Psoas muscle (tissue), 8 donors: ENCODE data around the gene GNB4. TPM values are rescaled to one million over a fixed set of nuclear protein-coding genes. Genes with fewer than 3 reads are reported as not detected.

Experiments
- ATAC-seq, 4 donors: fragments of 200-7000 bp; cut with Tn5 transposase; one replicate each; pipeline ENCODE4 v1.9.1; 2020; ENCODE audit warnings: moderate library complexity in 3 of 4, mild to moderate bottlenecking in 2 of 4
- DNase-seq, 2 donors: peaks; one replicate each; pipeline ENCODE4 v3.0.0-alpha.2; 2020
- H3K27ac ChIP-seq: fragments of 200-600 bp; one replicate; pipeline ENCODE4 v1.8.0; 2022
- H3K27me3 ChIP-seq, 3 donors: fragments of 200-600 bp in 1 of 3; one replicate each; pipeline versions ENCODE4 v1.6.1 to v1.8.0; 2013 to 2022; ENCODE audit warnings: low read length in 2 of 3, mild to moderate bottlenecking in 2 of 3, moderate library complexity in 1 of 3; ENCODE audit not compliant: insufficient read depth in 3 of 3
- H3K36me3 ChIP-seq, 2 donors: fragments of 200-600 bp in 1 of 2; one replicate each; pipeline versions ENCODE4 v1.6.1 to v1.8.0; 2013 to 2022; ENCODE audit warnings: low read depth in 1 of 2, mild to moderate bottlenecking in 1 of 2, moderate library complexity in 1 of 2; ENCODE audit not compliant: insufficient read depth in 1 of 2
- H3K4me1 ChIP-seq: fragments of 200-600 bp; one replicate; pipeline ENCODE4 v1.8.0; 2022
- H3K4me3 ChIP-seq: fragments of 200-600 bp; one replicate; pipeline ENCODE4 v1.8.0; 2022; ENCODE audit warnings: mild to moderate bottlenecking
- H3K9me3 ChIP-seq: fragments of 200-600 bp; one replicate; pipeline ENCODE4 v1.8.0; 2022
- CTCF ChIP-seq: fragments of 200-600 bp; IDR thresholded peaks from one replicate; pipeline ENCODE4 v1.8.0; 2022; ENCODE audit warnings: antibody characterized with exemption
- WGBS, 3 donors: extraction: QIAGEN DNeasy Blood & Tissue Kit; methylation state at CpG; one replicate each; pipeline versions ENCODE4 v1.1.6 to v1.1.7; 2013; 5-methylcytosine and 5-hydroxymethylcytosine counted together
- intact Hi-C, 2 donors: fragments of 100-400 bp; cut with DNase I; formaldehyde crosslinking; loops; one replicate each; pipeline versions ENCODE4 v1.11.0 to v1.14.2; 2022
- polyA plus RNA-seq, 3 donors: library from polyadenylated mRNA; stranded (reverse); fragments of 200-250 nt; gene quantifications; one replicate each; pipeline ENCODE4 v1.2.3, GENCODE V29; 2013
- total RNA-seq, 4 donors: library from RNA; stranded (reverse); fragmentation: NEBNext Ultra II Directional in 2 of 4; extraction: Animal tissue kit (Norgen Biotek cat#: 25700) in 2 of 4; gene quantifications; one replicate each; pipeline versions ENCODE4 v1.2.1 to v1.2.4, GENCODE V29; 2021 to 2023
- donor health status: healthy with polysubstance abuse.
- donor health status: DM: no; HTN: no; CAD: no; lungs with moderate emphysema.
- donor health status: Bipolar disorder and iron deficiency.
- donor health status: healthy.
- donor health status: DM: yes; HTN: yes; CAD: no.
- donor health status: DM: no; HTN: no; CAD: no.
- donor health status: DM: no; HTN: no; CAD: no.
- donor health status: DM: yes; HTN: yes; CAD: no.

Gene GNB4
- total and polyA plus RNA-seq, 7 donors: 0.83 to 6.5 (median 2.9) TPM

DNA sequence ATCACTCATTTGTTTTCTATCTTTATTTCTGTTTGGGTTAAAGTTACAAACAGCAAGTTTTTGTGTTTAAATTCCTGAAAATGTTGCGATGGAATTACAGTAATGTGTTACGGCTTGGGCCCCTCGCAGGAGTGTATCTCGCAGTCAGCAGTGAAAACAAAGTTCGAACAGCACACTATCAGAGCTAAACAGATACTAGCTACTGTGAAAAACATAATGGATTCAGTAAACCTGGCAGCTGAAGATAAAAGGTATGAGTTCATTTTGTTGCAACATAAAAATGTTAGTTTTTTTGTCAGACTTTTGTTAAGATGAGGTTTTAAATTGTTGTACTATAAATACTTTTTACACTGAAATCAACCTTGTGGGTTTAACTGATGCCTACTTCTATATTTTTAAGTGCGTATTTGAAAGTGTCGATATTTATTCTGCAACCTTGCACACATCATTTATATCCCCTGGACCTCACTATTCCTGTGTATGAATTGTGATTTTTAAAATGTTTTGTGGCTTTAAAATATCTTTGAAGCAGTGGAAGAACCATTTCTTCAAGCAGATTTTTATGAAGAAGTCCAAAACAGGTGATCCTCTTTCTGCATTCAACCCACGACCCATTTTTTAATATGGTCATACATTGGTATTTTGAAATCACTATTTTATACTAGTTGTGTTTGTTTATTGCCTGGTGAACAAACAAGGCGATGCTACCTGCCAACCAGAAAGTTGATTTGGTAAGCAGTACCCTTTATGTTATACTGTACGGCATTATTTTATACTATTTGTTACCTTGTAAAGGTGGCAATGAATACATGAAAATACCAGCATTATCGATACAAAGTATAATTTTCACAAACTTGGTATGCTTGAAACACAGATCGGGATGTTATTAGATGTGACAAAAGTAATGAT lies 75.9 kb downstream of the GNB4 start:
- Histone ChIP-seq H3K27ac (no peak overlapping the region), H3K4me1 (no peaks in the 10 kb centered on the region), H3K9me3 (no peaks in the 10 kb centered on the region), H3K4me3 (no peak overlapping the region), H3K27me3 (no peaks in the 10 kb centered on the region), H3K36me3 (peaks cover 4 to 93% of the 10 kb centered on the region in 2 donors)
- ATAC-seq: no peak
- 91 to 92% (median 92%) methylated on average over 12 of the region's 12 CpGs for WGBS, 3 donors
- intact Hi-C loops: no loop called here
- TF ChIP-seq CTCF: no peak
- DNase-seq: no peak

- Histone ChIP-seq H3K27ac (no peak overlapping the region), H3K27me3 (no peaks in the 10 kb centered on the region), H3K4me3 (no peak overlapping the region), H3K9me3 (no peaks in the 10 kb centered on the region), H3K36me3 (peaks cover 7 to 90% of the 10 kb centered on the region in 2 donors), H3K4me1 (no peaks in the 10 kb centered on the region)
- TF ChIP-seq CTCF: no peak
- DNase-seq (no peak), ATAC-seq (no peak)
- intact Hi-C loops: no loop called here
- 97 to 98% (median 98%) methylated on average over 6 of the region's 6 CpGs for WGBS, 3 donors
Observed at GRCh38 chr3:179373938-179374337, 77.3 kb downstream of the GNB4 start.

DNA sequence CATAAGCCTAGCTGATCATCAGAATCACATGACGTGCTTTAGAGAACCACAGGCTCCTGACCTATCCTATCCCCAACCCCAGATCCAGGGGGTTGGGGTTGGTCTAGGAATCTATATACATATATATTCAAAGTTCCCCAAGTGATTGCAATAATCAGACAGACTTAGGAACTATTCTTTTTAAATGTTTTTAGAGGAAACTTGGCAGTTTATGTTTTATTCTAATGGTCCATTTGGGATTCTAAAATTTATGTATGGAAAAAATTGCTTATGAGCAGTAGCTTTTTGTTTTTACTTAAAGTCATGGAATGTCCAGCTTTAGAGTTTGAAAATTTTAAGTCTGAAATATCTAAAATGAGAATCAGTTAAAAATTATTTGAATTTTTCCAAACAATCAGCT lies 81.6 kb downstream of the GNB4 start:
- ATAC-seq: no peak
- 90 to 93% (median 93%) methylated on average over 1 of the region's 1 CpG for WGBS, 3 donors
- no peak overlapping the region for H3K4me3 ChIP-seq
- intact Hi-C loops: loop anchor here (10.0 kb wide), 2 partner anchors 215 to 225 kb away; no protein-coding TSS in a partner anchor
- H3K4me1 ChIP-seq: no peaks in the 10 kb centered on the region
- no peaks in the 10 kb centered on the region for H3K27me3 ChIP-seq
- no peak for DNase-seq
- peaks cover 3 to 90% of the 10 kb centered on the region in 2 donors for H3K36me3 ChIP-seq
- no peak for TF ChIP-seq CTCF
- H3K27ac ChIP-seq: no peak overlapping the region
- no peaks in the 10 kb centered on the region for H3K9me3 ChIP-seq

- H3K27me3 ChIP-seq: no peaks in the 10 kb centered on the region
- no peak overlapping the region for H3K4me3 ChIP-seq
- 94 to 99% (median 97%) methylated on average over 5 of the region's 5 CpGs for WGBS, 3 donors
- H3K27ac ChIP-seq: no peak overlapping the region
- H3K36me3 ChIP-seq: peaks cover 3 to 99% of the 10 kb centered on the region in 2 donors
- intact Hi-C loops: loop anchor here (10.0 kb wide), 2 partner anchors 221 to 231 kb away; no protein-coding TSS in a partner anchor
- no peak for ATAC-seq
- no peaks in the 10 kb centered on the region for H3K9me3 ChIP-seq
- no peak for TF ChIP-seq CTCF
- no peak for DNase-seq
- no peaks in the 10 kb centered on the region for H3K4me1 ChIP-seq
Observed at GRCh38 chr3:179363332-179363731, 87.9 kb downstream of the GNB4 start.
